Adrenal gland (tissue), 12 donors: ENCODE measurements around the gene CD59. TPM values are rescaled to one million over a fixed set of nuclear protein-coding genes. Genes with fewer than 3 reads are reported as not detected.
A peak's percentile ranks its signal among the peaks of the same experiment; 100 is the strongest.

Experiments used
- DNase-seq, 7 donors: peaks; one replicate each; pipeline ENCODE4 v3.0.0-alpha.2; 2019 to 2020
- H3K27ac ChIP-seq, 5 donors: fragments of 200-600 bp; sonication (generic) in 4 of 5; 1 replicate in 3 of 5; 2 replicates in 2 of 5; pipeline versions ENCODE4 v1.5.1 to v1.8.0; 2016 to 2020; ENCODE audit warnings: mild to moderate bottlenecking in 1 of 5
- H3K27me3 ChIP-seq: fragments of 200-600 bp; 2 replicates; pipeline ENCODE4 v1.8.0; 2021
- H3K36me3 ChIP-seq, 2 donors: fragments of 200-600 bp; replicated peaks in 1 of 2; 1 replicate in 1 of 2; 2 replicates in 1 of 2; pipeline versions ENCODE4 v1.5.1 to v1.8.0; 2018 to 2022
- H3K4me1 ChIP-seq, 2 donors: fragments of 200-600 bp; replicated peaks in 1 of 2; 1 replicate in 1 of 2; 2 replicates in 1 of 2; pipeline versions ENCODE4 v1.5.1 to v1.8.0; 2018 to 2021
- H3K4me3 ChIP-seq, 4 donors: fragments of 200-600 bp; sonication (generic) in 3 of 4; one replicate each; pipeline ENCODE4 v1.5.1; 2016 to 2018
- H3K9me3 ChIP-seq, 3 donors: fragments of 200-600 bp; sonication (generic) in 1 of 3; replicated peaks in 1 of 3; 1 replicate in 2 of 3; 2 replicates in 1 of 3; pipeline versions ENCODE4 v1.5.1 to v1.8.0; 2016 to 2021
- POLR2A ChIP-seq, 2 donors: fragments of 450-650 bp; IDR thresholded peaks; one replicate each; pipeline ENCODE4 v1.6.1; 2017; ENCODE audit warnings: antibody characterized with exemption in 2 of 2, mild to moderate bottlenecking in 2 of 2, moderate library complexity in 1 of 2
- WGBS, 4 donors: extraction: QIAGEN DNeasy Blood & Tissue Kit in 2 of 4; methylation state at CpG; one replicate each; pipeline versions ENCODE4 v1.1.5 to v1.1.7; 2013 to 2017; 5-methylcytosine and 5-hydroxymethylcytosine counted together
- intact Hi-C, 2 donors: fragments of 100-400 bp; cut with DNase I; formaldehyde crosslinking; loops; one replicate each; pipeline versions ENCODE4 v1.14.1 to v1.15.0; 2022 to 2023
- polyA plus RNA-seq, 3 donors: library from polyadenylated mRNA; stranded (reverse); fragments of 200-250 nt in 2 of 3; fragments of 350-450 nt in 1 of 3; fragmentation: Illumina TruSeq in 1 of 3; extraction: RNeasy Lipid Tissue Mini Kit (QIAGEN cat#74804) in 1 of 3; gene quantifications; one replicate each; pipeline ENCODE4 v1.2.3, GENCODE V29; 2013 to 2014
- total RNA-seq, 9 donors: library from RNA; depleted of rRNA in 4 of 9; stranded (reverse); fragments of >200 nt in 4 of 9; fragments of 120-200 nt in 1 of 9; fragmentation: NEBNext Ultra II Directional in 1 of 9; extraction: Animal tissue kit (Norgen Biotek cat#: 25700) in 1 of 9; gene quantifications; one replicate each; pipeline versions ENCODE4 v1.1.0 to v1.2.4, GENCODE V29; 2013 to 2023
- TF ChIP-seq, protein P1 (sequence below), 6 experiments: fragments of 450-650 bp in 4 of 6; fragments of 200-600 bp in 2 of 6; sonication (generic) in 1 of 6; IDR thresholded peaks; 1 replicate in 5 of 6; 2 replicates in 1 of 6; pipeline versions ENCODE4 v1.5.1 to v1.8.0; 2016 to 2021; ENCODE audit warnings: antibody characterized with exemption in 6 of 6, mild to moderate bottlenecking in 2 of 6, moderate library complexity in 1 of 6
- donor health status: healthy with polysubstance abuse.
- donor health status: Bipolar disorder and iron deficiency.
- donor health status: DM: yes; HTN: yes; CAD: no.
- donor health status: DM: no; HTN: no; CAD: no.
- donor health status: DM: no; HTN: no; CAD: no.
- donor health status: DM: yes; HTN: yes; CAD: no.

The CD59 gene
- total and polyA plus RNA-seq, 12 donors = 59.5 to 562 (median 405) TPM

GRCh38 chr11:33774736-33775466, 38.7 kb upstream of the CD59 start:
- 2 to 3% (median 2%) methylated on average over 23 of the region's 23 CpGs for WGBS, 4 donors
- Histone ChIP-seq H3K27me3 (no peaks in the 10 kb centered on the region), H3K4me1 (peaks cover 6 to 30% of the 10 kb centered on the region in 2 donors), H3K9me3 (no peaks in the 10 kb centered on the region), H3K36me3 (no peaks in the 10 kb centered on the region), H3K27ac (peak overlapping the region in 4 of 5 donors; percentile 32 to 81 (median 67)), H3K4me3 (peak overlapping the region in 3 of 4 donors; percentile 75 to 99 (median 95))
- intact Hi-C loops = no loop called here
- TF ChIP-seq, protein P1, sequence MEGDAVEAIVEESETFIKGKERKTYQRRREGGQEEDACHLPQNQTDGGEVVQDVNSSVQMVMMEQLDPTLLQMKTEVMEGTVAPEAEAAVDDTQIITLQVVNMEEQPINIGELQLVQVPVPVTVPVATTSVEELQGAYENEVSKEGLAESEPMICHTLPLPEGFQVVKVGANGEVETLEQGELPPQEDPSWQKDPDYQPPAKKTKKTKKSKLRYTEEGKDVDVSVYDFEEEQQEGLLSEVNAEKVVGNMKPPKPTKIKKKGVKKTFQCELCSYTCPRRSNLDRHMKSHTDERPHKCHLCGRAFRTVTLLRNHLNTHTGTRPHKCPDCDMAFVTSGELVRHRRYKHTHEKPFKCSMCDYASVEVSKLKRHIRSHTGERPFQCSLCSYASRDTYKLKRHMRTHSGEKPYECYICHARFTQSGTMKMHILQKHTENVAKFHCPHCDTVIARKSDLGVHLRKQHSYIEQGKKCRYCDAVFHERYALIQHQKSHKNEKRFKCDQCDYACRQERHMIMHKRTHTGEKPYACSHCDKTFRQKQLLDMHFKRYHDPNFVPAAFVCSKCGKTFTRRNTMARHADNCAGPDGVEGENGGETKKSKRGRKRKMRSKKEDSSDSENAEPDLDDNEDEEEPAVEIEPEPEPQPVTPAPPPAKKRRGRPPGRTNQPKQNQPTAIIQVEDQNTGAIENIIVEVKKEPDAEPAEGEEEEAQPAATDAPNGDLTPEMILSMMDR (IDR thresholded peaks at IDR 0.05) = no peak
- no peak for TF ChIP-seq POLR2A (IDR thresholded peaks at IDR 0.05)
- peak in 1 of 7 donors; percentile 44 for DNase-seq

GRCh38 chr11:33773987-33774735, 37.9 kb upstream of the CD59 start, which contains the start of gene FBXO3:
Gene FBXO3, minus strand, starts transcription at chr11:33774520. Its CDS starts 23 bp downstream, at chr11:33774497.
- Histone ChIP-seq H3K4me1 (peaks cover 6 to 30% of the 10 kb centered on the region in 2 donors), H3K4me3 (peak within 1 kb of the TSS; percentile 75 to 99 (median 88)), H3K27ac (peak within 1 kb of the TSS in 4 of 5 donors; percentile 54 to 81 (median 67)), H3K9me3 (no peaks in the 10 kb centered on the region), H3K36me3 (peaks cover 0 to 6% of the 10 kb centered on the region in 2 donors), H3K27me3 (no peaks in the 10 kb centered on the region)
- TF ChIP-seq, protein P1 (IDR thresholded peaks at IDR 0.05) = no peak
- TF ChIP-seq POLR2A (IDR thresholded peaks at IDR 0.05) = peak in 1 of 2 donors; percentile 42
- WGBS, 4 donors = 0 to 2% (median 1%) methylated on average over 15 to 64 of the region's 64 CpGs
- intact Hi-C loops = no loop called here
- peak; percentile 81 to 92 (median 87) for DNase-seq

- TF ChIP-seq, protein P1 (IDR thresholded peaks at IDR 0.05) = no peak
- no peak for TF ChIP-seq POLR2A (IDR thresholded peaks at IDR 0.05)
- Histone ChIP-seq H3K4me1 (peaks cover 6 to 30% of the 10 kb centered on the region in 2 donors), H3K27me3 (no peaks in the 10 kb centered on the region), H3K4me3 (peak overlapping the region; percentile 25 to 99 (median 88)), H3K27ac (peak overlapping the region in 4 of 5 donors; percentile 54 to 81 (median 67)), H3K9me3 (no peaks in the 10 kb centered on the region), H3K36me3 (peaks cover 0 to 11% of the 10 kb centered on the region in 2 donors)
- DNase-seq = peak in 1 of 7 donors; percentile 10
- intact Hi-C loops = no loop called here
- WGBS, 4 donors = 5 to 9% (median 6%) methylated on average over 17 to 22 of the region's 22 CpGs
Observed at GRCh38 chr11:33773404-33773986, 37.3 kb upstream of the CD59 start.

GRCh38 chr11:33772870-33773269, 36.6 kb upstream of the CD59 start:
- Histone ChIP-seq H3K9me3 (no peaks in the 10 kb centered on the region), H3K27ac (no peak overlapping the region), H3K36me3 (peaks cover 0 to 18% of the 10 kb centered on the region in 2 donors), H3K4me3 (peak overlapping the region in 1 of 4 donors; percentile 99), H3K4me1 (peaks cover 6 to 30% of the 10 kb centered on the region in 2 donors), H3K27me3 (no peaks in the 10 kb centered on the region)
- 37 to 48% (median 44%) methylated on average over 1 of the region's 1 CpG for WGBS, 4 donors
- intact Hi-C loops = no loop called here
- TF ChIP-seq POLR2A (IDR thresholded peaks at IDR 0.05) = no peak
- TF ChIP-seq, protein P1 (IDR thresholded peaks at IDR 0.05) = no peak
- DNase-seq = no peak
